Naive B cell (primary cell): Measurements from ENCODE around the gene C16orf96. TPM values are rescaled to one million over a fixed set of nuclear protein-coding genes. Genes with fewer than 3 reads are reported as not detected.
A peak's percentile ranks its signal among the peaks of the same experiment; 100 is the strongest.
"Not testable (repeated sequence)": the region's sequence is repeated elsewhere in the genome, so short reads cannot be mapped to it uniquely, and the experiment has no call there.

ENCODE experiments used
- ATAC-seq, 2 donors: fragments of 150-1000 bp; cut with Tn5 transposase; 2 replicates each; pipeline ENCODE4 v1.10.0; 2021; ENCODE audit warnings: low read depth in 2 of 2, mild to moderate bottlenecking in 2 of 2, moderate library complexity in 2 of 2
- DNase-seq: peaks from one replicate; pipeline ENCODE4 v3.0.0; 2022
- H3K27ac Mint-ChIP-seq, 6 donors: one replicate each; pipeline ENCODE4 v1.8.0; 2020 to 2022; ENCODE audit warnings: mild to moderate bottlenecking in 6 of 6, mixed read lengths in 6 of 6, moderate library complexity in 5 of 6, inconsistent platforms in 2 of 6
- H3K27me3 Mint-ChIP-seq, 3 donors: one replicate each; pipeline ENCODE4 v1.8.0; 2021 to 2022; ENCODE audit warnings: mixed read lengths in 3 of 3, mild to moderate bottlenecking in 1 of 3
- H3K36me3 Mint-ChIP-seq, 2 donors: one replicate each; pipeline ENCODE4 v1.8.0; 2020 to 2022; ENCODE audit warnings: mixed read lengths in 2 of 2, inconsistent platforms in 1 of 2, mild to moderate bottlenecking in 1 of 2
- H3K4me1 Mint-ChIP-seq, 3 donors: one replicate each; pipeline ENCODE4 v1.8.0; 2020 to 2022; ENCODE audit warnings: mixed read lengths in 3 of 3, inconsistent platforms in 1 of 3, mild to moderate bottlenecking in 1 of 3, moderate library complexity in 1 of 3
- H3K4me3 Mint-ChIP-seq, 8 donors: one replicate each; pipeline ENCODE4 v1.8.0; 2020 to 2022; ENCODE audit warnings: mild to moderate bottlenecking in 8 of 8, mixed read lengths in 8 of 8, moderate library complexity in 8 of 8, inconsistent platforms in 2 of 8
- H3K9me3 Mint-ChIP-seq, 7 donors: one replicate each; pipeline ENCODE4 v1.8.0; 2020 to 2022; ENCODE audit warnings: mixed read lengths in 7 of 7, mild to moderate bottlenecking in 5 of 7, inconsistent platforms in 2 of 7, moderate library complexity in 1 of 7
- polyA plus RNA-seq, 6 donors: library from polyadenylated mRNA; unstranded; fragments of 300-500 nt; fragmentation: Illumina TruSeq; gene quantifications; one replicate each; pipeline ENCODE4 v1.2.3, GENCODE V29; 2021; ENCODE audit warnings: low read depth in 6 of 6

Gene C16orf96
- polyA plus RNA-seq, 6 donors from 2014 or later, result 0.09 to 0.11 TPM; not detected in 4

- ATAC-seq (no peak), DNase-seq (no peak)
- no peak overlapping the region for H3K4me3 Mint-ChIP-seq
- no peaks in the 10 kb centered on the region for H3K4me1 Mint-ChIP-seq
- peak overlapping the region in 1 of 6 donors; percentile 50 for H3K27ac Mint-ChIP-seq
- H3K27me3 Mint-ChIP-seq, result peaks cover 0 to 7% (median 0%) of the 10 kb centered on the region in 3 donors
- no peaks in the 10 kb centered on the region for H3K36me3 Mint-ChIP-seq
- H3K9me3 Mint-ChIP-seq, result no peaks in the 10 kb centered on the region
These were observed 440 bp downstream of the C16orf96 start for GRCh38 chr16:4556580-4556979.

GRCh38 chr16:4557973-4558372 lies 1.8 kb downstream of the C16orf96 start:
- ATAC-seq, result no peak
- peaks cover 0 to 7% (median 0%) of the 10 kb centered on the region in 3 donors for H3K27me3 Mint-ChIP-seq
- no peak overlapping the region for H3K27ac Mint-ChIP-seq
- no peak overlapping the region for H3K4me3 Mint-ChIP-seq
- H3K4me1 Mint-ChIP-seq, result no peaks in the 10 kb centered on the region
- no peaks in the 10 kb centered on the region for H3K36me3 Mint-ChIP-seq
- no peak for DNase-seq
- H3K9me3 Mint-ChIP-seq, result no peaks in the 10 kb centered on the region

GRCh38 chr16:4561596-4561995 lies 5.5 kb downstream of the C16orf96 start:
- Mint-ChIP-seq H3K4me1 (no peaks in the 10 kb centered on the region), H3K27me3 (peaks cover 0 to 7% (median 0%) of the 10 kb centered on the region in 3 donors), H3K36me3 (no peaks in the 10 kb centered on the region), H3K4me3 (no peak overlapping the region), H3K27ac (no peak overlapping the region), H3K9me3 (no peaks in the 10 kb centered on the region)
- ATAC-seq, result no peak
- DNase-seq, result no peak

GRCh38 chr16:4564661-4565267 lies 8.6 kb downstream of the C16orf96 start:
- H3K9me3 Mint-ChIP-seq, result no peaks in the 10 kb centered on the region

GRCh38 chr16:4566144-4566543 lies 10.0 kb downstream of the C16orf96 start:
- Mint-ChIP-seq H3K4me3 (no peak overlapping the region), H3K9me3 (no peaks in the 10 kb centered on the region), H3K36me3 (no peaks in the 10 kb centered on the region), H3K4me1 (no peaks in the 10 kb centered on the region), H3K27me3 (no peaks in the 10 kb centered on the region), H3K27ac (no peak overlapping the region)
- ATAC-seq (no peak), DNase-seq (no peak)

More at GRCh38 chr16:4564661-4565267, 8.6 kb downstream of the C16orf96 start:
- Mint-ChIP-seq H3K4me1 (no peaks in the 10 kb centered on the region), H3K36me3 (no peaks in the 10 kb centered on the region), H3K27ac (no peak overlapping the region), H3K27me3 (no peaks in the 10 kb centered on the region), H3K4me3 (no peak overlapping the region)
- DNase-seq (no peak), ATAC-seq (no peak)

- H3K27ac Mint-ChIP-seq, result no peak overlapping the region
- DNase-seq (no peak), ATAC-seq (no peak)
- no peaks in the 10 kb centered on the region for H3K9me3 Mint-ChIP-seq
- H3K4me1 Mint-ChIP-seq, result no peaks in the 10 kb centered on the region
- H3K4me3 Mint-ChIP-seq, result no peak overlapping the region
- no peaks in the 10 kb centered on the region for H3K36me3 Mint-ChIP-seq
- H3K27me3 Mint-ChIP-seq, result peaks cover 0 to 3% (median 0%) of the 10 kb centered on the region in 3 donors
These were observed 13.9 kb downstream of the C16orf96 start for GRCh38 chr16:4570086-4570485.

GRCh38 chr16:4570688-4571321 lies 14.7 kb downstream of the C16orf96 start:
- Mint-ChIP-seq H3K36me3 (no peaks in the 10 kb centered on the region), H3K9me3 (no peaks in the 10 kb centered on the region), H3K27me3 (peaks cover 0 to 3% (median 0%) of the 10 kb centered on the region in 3 donors), H3K4me1 (no peaks in the 10 kb centered on the region), H3K4me3 (no peak overlapping the region), H3K27ac (peak overlapping the region in 1 of 6 donors; percentile 44)
- DNase-seq (no peak), ATAC-seq (no peak)

GRCh38 chr16:4572715-4573114 lies 16.6 kb downstream of the C16orf96 start:
- Mint-ChIP-seq H3K4me3 (no peak overlapping the region), H3K27me3 (peaks cover 0 to 3% (median 0%) of the 10 kb centered on the region in 3 donors), H3K4me1 (no peaks in the 10 kb centered on the region), H3K9me3 (no peaks in the 10 kb centered on the region), H3K36me3 (no peaks in the 10 kb centered on the region), H3K27ac (no peak overlapping the region)
- ATAC-seq, result no peak
- no peak for DNase-seq

- not testable (repeated sequence) for ATAC-seq, H3K36me3 Mint-ChIP-seq, H3K27me3 Mint-ChIP-seq, H3K27ac Mint-ChIP-seq, H3K4me3 Mint-ChIP-seq, H3K9me3 Mint-ChIP-seq, H3K4me1 Mint-ChIP-seq, DNase-seq
These were observed 17.8 kb downstream of the C16orf96 start for GRCh38 chr16:4573926-4574325.

GRCh38 chr16:4574919-4575705 lies 19.0 kb downstream of the C16orf96 start:
- Mint-ChIP-seq H3K36me3 (no peaks in the 10 kb centered on the region), H3K27ac (no peak overlapping the region), H3K4me1 (no peaks in the 10 kb centered on the region), H3K9me3 (no peaks in the 10 kb centered on the region), H3K27me3 (peaks cover 0 to 3% (median 0%) of the 10 kb centered on the region in 3 donors), H3K4me3 (no peak overlapping the region)
- ATAC-seq (no peak), DNase-seq (no peak)

GRCh38 chr16:4576008-4576407 lies 19.9 kb downstream of the C16orf96 start:
- H3K36me3 Mint-ChIP-seq, result no peaks in the 10 kb centered on the region
- peaks cover 0 to 3% (median 0%) of the 10 kb centered on the region in 3 donors for H3K27me3 Mint-ChIP-seq
- no peak overlapping the region for H3K4me3 Mint-ChIP-seq
- H3K9me3 Mint-ChIP-seq, result no peaks in the 10 kb centered on the region
- H3K4me1 Mint-ChIP-seq, result no peaks in the 10 kb centered on the region
- no peak overlapping the region for H3K27ac Mint-ChIP-seq
- ATAC-seq (no peak), DNase-seq (no peak)

GRCh38 chr16:4578961-4579530 lies 22.9 kb downstream of the C16orf96 start:
- Mint-ChIP-seq H3K36me3 (no peaks in the 10 kb centered on the region), H3K9me3 (no peaks in the 10 kb centered on the region), H3K27me3 (no peaks in the 10 kb centered on the region), H3K27ac (no peak overlapping the region), H3K4me1 (no peaks in the 10 kb centered on the region), H3K4me3 (no peak overlapping the region)
- DNase-seq (no peak), ATAC-seq (no peak)

GRCh38 chr16:4580250-4580649 lies 24.1 kb downstream of the C16orf96 start:
- H3K9me3 Mint-ChIP-seq, result no peaks in the 10 kb centered on the region
- no peak for DNase-seq
- no peak overlapping the region for H3K4me3 Mint-ChIP-seq
- no peak overlapping the region for H3K27ac Mint-ChIP-seq
- H3K4me1 Mint-ChIP-seq, result no peaks in the 10 kb centered on the region
- H3K27me3 Mint-ChIP-seq, result no peaks in the 10 kb centered on the region
- ATAC-seq, result no peak
- H3K36me3 Mint-ChIP-seq, result no peaks in the 10 kb centered on the region
